Karpas-422 (cell line): ENCODE results near the gene PDE4A. TPM values are rescaled to one million over a fixed set of nuclear protein-coding genes. Genes with fewer than 3 reads are reported as not detected.
A peak's percentile ranks its signal among the peaks of the same experiment; 100 is the strongest.

Experiments
- DNase-seq: peaks from one replicate; pipeline ENCODE4 v3.0.0-alpha.2; 2015
- H2AFZ ChIP-seq: fragments of 200-600 bp; sonication (generic); 2 replicates; pipeline ENCODE4 v1.6.1; 2014; ENCODE audit warnings: antibody characterized with exemption, low read length, mixed read lengths
- H3K27ac ChIP-seq: fragments of 200-600 bp; sonication (generic); 2 replicates; pipeline ENCODE4 v1.5.1; 2014; ENCODE audit warnings: mild to moderate bottlenecking, low read length, moderate library complexity
- H3K27me3 ChIP-seq: fragments of 200-600 bp; sonication (generic); 2 replicates; pipeline ENCODE4 v1.6.1; 2014; ENCODE audit warnings: low read length, mixed read lengths
- H3K36me3 ChIP-seq: fragments of 200-600 bp; sonication (generic); 2 replicates; pipeline ENCODE4 v1.6.1; 2014; ENCODE audit warnings: low read length, mixed read lengths; ENCODE audit not compliant: insufficient read depth
- H3K4me1 ChIP-seq: fragments of 200-600 bp; sonication (generic); 2 replicates; pipeline ENCODE4 v1.6.1; 2014; ENCODE audit warnings: mild to moderate bottlenecking, low read length, mixed read lengths
- H3K4me2 ChIP-seq: fragments of 200-600 bp; sonication (generic); 2 replicates; pipeline ENCODE4 v1.6.1; 2014; ENCODE audit warnings: low read length, low read depth, mild to moderate bottlenecking; ENCODE audit not compliant: poor library complexity, severe bottlenecking
- H3K4me3 ChIP-seq: fragments of 200-600 bp; sonication (generic); 2 replicates; pipeline ENCODE4 v1.5.1; 2014; ENCODE audit warnings: mild to moderate bottlenecking, antibody characterized with exemption, low read length, mixed read lengths
- H3K79me2 ChIP-seq: fragments of 200-600 bp; sonication (generic); 2 replicates; pipeline ENCODE4 v1.6.1; 2014; ENCODE audit warnings: mild to moderate bottlenecking, low read length, mixed read lengths
- H3K9ac ChIP-seq: fragments of 200-600 bp; sonication (generic); 2 replicates; pipeline ENCODE4 v1.6.0; 2014; ENCODE audit warnings: low read length
- H3K9me2 ChIP-seq: fragments of 200-600 bp; sonication (generic), shearing (Covaris generic); replicated peaks from 2 replicates; pipeline ENCODE4 v1.6.0; 2014; ENCODE audit warnings: mild to moderate bottlenecking, low read length, moderate library complexity; ENCODE audit not compliant: insufficient read depth
- H3K9me3 ChIP-seq: fragments of 300-700, 200-600 bp; sonication (generic); 2 replicates; pipeline ENCODE4 v1.6.1; 2014; ENCODE audit warnings: low read length, mixed read lengths
- H4K20me1 ChIP-seq: fragments of 200-600 bp; sonication (generic); 2 replicates; pipeline ENCODE4 v1.6.1; 2014; ENCODE audit warnings: mild to moderate bottlenecking, antibody characterized with exemption, low read length, low read depth; ENCODE audit not compliant: insufficient read depth
- total RNA-seq: library from RNA; depleted of rRNA; stranded (reverse); fragments of >200 nt; shearing (Covaris generic); gene quantifications from 2 replicates; pipeline ENCODE4 v1.2.3, GENCODE V29; 2014; ENCODE audit warnings: low replicate concordance

PDE4A gene
- total RNA-seq, 1 experiment from 2014 or later, result 2.9 TPM

DNA sequence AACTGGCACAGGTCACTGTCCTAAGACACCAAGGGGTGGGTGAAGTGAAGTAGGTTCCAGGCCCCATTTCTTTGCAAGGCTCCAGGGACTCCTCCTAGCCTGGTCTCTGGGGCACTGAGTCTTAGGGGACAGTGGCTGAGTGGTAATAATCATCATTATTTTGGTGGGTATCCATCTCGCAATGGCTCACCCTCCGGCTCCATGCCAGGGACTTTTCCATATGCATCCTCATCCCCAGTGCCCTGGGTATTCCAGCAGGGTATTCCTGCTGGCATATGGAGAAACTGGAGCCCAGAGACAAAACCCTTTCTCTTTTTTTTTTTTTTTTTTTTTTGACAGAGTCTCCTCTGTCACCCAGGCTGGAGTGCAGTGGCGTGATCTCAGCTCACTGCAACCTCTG, 2.5 kb downstream of the PDE4A start:
- no peak overlapping the region for H3K9ac ChIP-seq
- H3K4me3 ChIP-seq, result no peak overlapping the region
- H3K27ac ChIP-seq, result no peak overlapping the region
- H3K9me2 ChIP-seq, result no peaks in the 10 kb centered on the region
- no peaks in the 10 kb centered on the region for H3K79me2 ChIP-seq
- no peaks in the 10 kb centered on the region for H3K9me3 ChIP-seq
- H3K4me1 ChIP-seq, result peaks cover 44% of the 10 kb centered on the region
- DNase-seq, result no peak
- H2AFZ ChIP-seq, result no peak overlapping the region
- no peaks in the 10 kb centered on the region for H4K20me1 ChIP-seq
- no peak overlapping the region for H3K4me2 ChIP-seq
- H3K36me3 ChIP-seq, result no peaks in the 10 kb centered on the region
- H3K27me3 ChIP-seq, result no peaks in the 10 kb centered on the region; the same call in 1 of the 2 replicates

GRCh38 chr19:10424011-10424637, 3.8 kb downstream of the PDE4A start:
- no peaks in the 10 kb centered on the region for H3K9me3 ChIP-seq
- peak overlapping the region; percentile 62 for H3K4me3 ChIP-seq
- H2AFZ ChIP-seq, result peak overlapping the region; percentile 62
- H3K4me2 ChIP-seq, result peak overlapping the region; percentile 72
- no peaks in the 10 kb centered on the region for H3K79me2 ChIP-seq
- H3K4me1 ChIP-seq, result peaks cover 31% of the 10 kb centered on the region
- no peaks in the 10 kb centered on the region for H4K20me1 ChIP-seq
- peak overlapping the region; percentile 54 for H3K9ac ChIP-seq
- H3K36me3 ChIP-seq, result no peaks in the 10 kb centered on the region
- no peaks in the 10 kb centered on the region; the same call in 1 of the 2 replicates for H3K27me3 ChIP-seq
- peak; percentile 84 for DNase-seq
- H3K27ac ChIP-seq, result no peak overlapping the region
- no peaks in the 10 kb centered on the region for H3K9me2 ChIP-seq

- Histone ChIP-seq H4K20me1 (no peaks in the 10 kb centered on the region), H3K9me2 (no peaks in the 10 kb centered on the region), H3K79me2 (no peaks in the 10 kb centered on the region), H3K27me3 (no peaks in the 10 kb centered on the region; the same call in 1 of the 2 replicates), H3K9me3 (no peaks in the 10 kb centered on the region), H3K4me3 (no peak overlapping the region), H3K4me2 (no peak overlapping the region), H3K9ac (no peak overlapping the region), H3K4me1 (peaks cover 30% of the 10 kb centered on the region), H3K36me3 (no peaks in the 10 kb centered on the region), H2AFZ (no peak overlapping the region), H3K27ac (no peak overlapping the region)
- DNase-seq, result no peak
Measured at GRCh38 chr19:10427169-10427568, 6.8 kb downstream of the PDE4A start.

- no peaks in the 10 kb centered on the region; the same call in 1 of the 2 replicates for H3K27me3 ChIP-seq
- no peak overlapping the region for H3K4me3 ChIP-seq
- H3K4me1 ChIP-seq, result peaks cover 34% of the 10 kb centered on the region
- H3K36me3 ChIP-seq, result no peaks in the 10 kb centered on the region
- H3K27ac ChIP-seq, result no peak overlapping the region
- H3K9ac ChIP-seq, result no peak overlapping the region
- H2AFZ ChIP-seq, result no peak overlapping the region
- no peaks in the 10 kb centered on the region for H3K9me3 ChIP-seq
- no peak overlapping the region for H3K4me2 ChIP-seq
- H3K9me2 ChIP-seq, result no peaks in the 10 kb centered on the region
- H3K79me2 ChIP-seq, result no peaks in the 10 kb centered on the region
- H4K20me1 ChIP-seq, result 0 out of 2 replicates have a peak, but pooled peaks cover 3% of the 10 kb centered on the region
- DNase-seq, result no peak
Measured at GRCh38 chr19:10428996-10429381, 8.7 kb downstream of the PDE4A start.

DNA sequence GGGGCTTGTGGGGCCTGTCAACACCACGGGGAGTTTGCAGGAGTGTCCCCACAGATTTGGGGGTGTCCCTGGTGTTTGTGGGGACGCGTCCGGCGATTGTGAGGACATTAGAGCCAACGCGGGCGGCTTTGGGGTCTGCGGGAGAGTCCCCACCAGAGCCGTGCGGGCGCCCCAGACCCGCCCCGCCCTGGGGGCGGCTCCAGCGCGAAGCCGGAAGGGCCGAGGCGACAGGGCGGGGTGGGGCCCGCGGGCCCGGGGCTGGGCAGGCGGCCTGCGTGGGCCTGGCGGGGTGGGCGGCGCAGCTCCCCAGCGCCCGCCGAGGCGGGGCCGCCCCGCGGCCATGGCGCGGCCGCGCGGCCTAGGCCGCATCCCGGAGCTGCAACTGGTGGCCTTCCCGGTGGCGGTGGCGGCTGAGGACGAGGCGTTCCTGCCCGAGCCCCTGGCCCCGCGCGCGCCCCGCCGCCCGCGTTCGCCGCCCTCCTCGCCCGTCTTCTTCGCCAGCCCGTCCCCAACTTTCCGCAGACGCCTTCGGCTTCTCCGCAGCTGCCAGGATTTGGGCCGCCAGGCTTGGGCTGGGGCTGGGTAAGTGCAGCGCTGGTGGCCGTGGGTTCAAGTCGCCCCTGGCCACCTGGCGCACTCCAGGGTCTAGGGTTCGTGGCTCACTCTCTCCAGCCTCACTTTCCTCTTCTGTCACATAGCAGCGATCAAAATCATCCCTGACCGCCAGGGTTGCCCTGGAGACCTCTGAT, 10.3 kb downstream of the PDE4A start:
- 0 out of 2 replicates have a peak, but pooled peaks cover 3% of the 10 kb centered on the region for H4K20me1 ChIP-seq
- no peak overlapping the region for H3K27ac ChIP-seq
- no peaks in the 10 kb centered on the region for H3K36me3 ChIP-seq
- H3K27me3 ChIP-seq, result no peaks in the 10 kb centered on the region
- H3K9me3 ChIP-seq, result no peaks in the 10 kb centered on the region
- no peak for DNase-seq
- H3K4me3 ChIP-seq, result peak overlapping the region; percentile 66
- H3K4me1 ChIP-seq, result peaks cover 18% of the 10 kb centered on the region
- peak overlapping the region; percentile 71 for H3K4me2 ChIP-seq
- peak overlapping the region; percentile 62; the same call in 1 of the 2 replicates for H2AFZ ChIP-seq
- H3K79me2 ChIP-seq, result no peaks in the 10 kb centered on the region
- peak overlapping the region; percentile 53 for H3K9ac ChIP-seq
- no peaks in the 10 kb centered on the region for H3K9me2 ChIP-seq

- 0 out of 2 replicates have a peak overlapping the region, but pooled peaks have one; percentile 62 for H2AFZ ChIP-seq
- 0 out of 2 replicates have a peak, but pooled peaks cover 3% of the 10 kb centered on the region for H4K20me1 ChIP-seq
- peaks cover 18% of the 10 kb centered on the region for H3K4me1 ChIP-seq
- H3K9ac ChIP-seq, result peak overlapping the region; percentile 53
- no peak overlapping the region for H3K27ac ChIP-seq
- peak; percentile 62 for DNase-seq
- peak overlapping the region; percentile 66 for H3K4me3 ChIP-seq
- H3K79me2 ChIP-seq, result no peaks in the 10 kb centered on the region
- H3K9me3 ChIP-seq, result no peaks in the 10 kb centered on the region
- H3K9me2 ChIP-seq, result no peaks in the 10 kb centered on the region
- H3K36me3 ChIP-seq, result no peaks in the 10 kb centered on the region
- peak overlapping the region; percentile 71 for H3K4me2 ChIP-seq
- H3K27me3 ChIP-seq, result no peaks in the 10 kb centered on the region
Measured at GRCh38 chr19:10431254-10431942, 11.1 kb downstream of the PDE4A start.

- H3K4me2 ChIP-seq, result peak overlapping the region; percentile 71
- H3K27ac ChIP-seq, result no peak overlapping the region
- H3K36me3 ChIP-seq, result no peaks in the 10 kb centered on the region
- no peaks in the 10 kb centered on the region for H3K9me2 ChIP-seq
- no peaks in the 10 kb centered on the region for H3K79me2 ChIP-seq
- peak; percentile 73 for DNase-seq
- 0 out of 2 replicates have a peak, but pooled peaks cover 3% of the 10 kb centered on the region for H4K20me1 ChIP-seq
- no peaks in the 10 kb centered on the region for H3K9me3 ChIP-seq
- peaks cover 18% of the 10 kb centered on the region for H3K4me1 ChIP-seq
- peak overlapping the region; percentile 53 for H3K9ac ChIP-seq
- peak overlapping the region; percentile 71; the same call in 1 of the 2 replicates for H2AFZ ChIP-seq
- H3K4me3 ChIP-seq, result peak overlapping the region; percentile 66
- H3K27me3 ChIP-seq, result no peaks in the 10 kb centered on the region
Measured at GRCh38 chr19:10431943-10432735, 11.8 kb downstream of the PDE4A start.
